HG03571 (cell line): ENCODE data around the gene TRPM8.

Source experiments
- ATAC-seq: cut with Tn5 transposase; IDR thresholded peaks from one replicate; pipeline ENCODE4 v1.9.1; 2021; ENCODE audit not compliant: unreplicated experiment

TRPM8 gene

GRCh38 chr2:233999182-233999581, 82.0 kb downstream of the TRPM8 start:
- no peak for ATAC-seq

- ATAC-seq: no peak
Observed at GRCh38 chr2:234001380-234002160, 84.4 kb downstream of the TRPM8 start.

- no peak for ATAC-seq
Observed at GRCh38 chr2:234002281-234002680, 85.1 kb downstream of the TRPM8 start.

- no peak for ATAC-seq
Observed at GRCh38 chr2:234003972-234004617, 86.9 kb downstream of the TRPM8 start.

- no peak for ATAC-seq
Observed at GRCh38 chr2:234005126-234005525, 88.0 kb downstream of the TRPM8 start.

GRCh38 chr2:234006501-234006900, 89.3 kb downstream of the TRPM8 start:
- ATAC-seq: no peak

- no peak for ATAC-seq
Observed at GRCh38 chr2:234014427-234014826, 97.3 kb downstream of the TRPM8 start.

- ATAC-seq: no peak
Observed at GRCh38 chr2:234015861-234016260, 98.7 kb downstream of the TRPM8 start.

GRCh38 chr2:234019896-234020295, 102.7 kb downstream of the TRPM8 start:
- ATAC-seq: no peak

GRCh38 chr2:234020332-234020731, 103.2 kb downstream of the TRPM8 start:
- ATAC-seq: no peak

GRCh38 chr2:234022424-234022823, 105.3 kb downstream of the TRPM8 start:
- no peak for ATAC-seq

- ATAC-seq: no peak
Observed at GRCh38 chr2:234024304-234024703, 107.1 kb downstream of the TRPM8 start.

- no peak for ATAC-seq
Observed at GRCh38 chr2:234025466-234025865, 108.3 kb downstream of the TRPM8 start.

- no peak for ATAC-seq
Observed at GRCh38 chr2:234025891-234026401, 108.8 kb downstream of the TRPM8 start.

GRCh38 chr2:234026693-234027254, 109.6 kb downstream of the TRPM8 start:
- no peak for ATAC-seq

- ATAC-seq: no peak
Observed at GRCh38 chr2:234027641-234028040, 110.5 kb downstream of the TRPM8 start.

GRCh38 chr2:234029150-234029733, 112.1 kb downstream of the TRPM8 start:
- no peak for ATAC-seq

- ATAC-seq: no peak
Observed at GRCh38 chr2:234031207-234031606, 114.0 kb downstream of the TRPM8 start.

- no peak for ATAC-seq
Observed at GRCh38 chr2:234032279-234032856, 115.2 kb downstream of the TRPM8 start.

- no peak for ATAC-seq
Observed at GRCh38 chr2:234033174-234033573, 116.0 kb downstream of the TRPM8 start.

GRCh38 chr2:234033885-234034284, 116.7 kb downstream of the TRPM8 start:
- no peak for ATAC-seq
